Brain microvascular endothelial cell (primary cell): ENCODE measurements around the gene MRNIP.

ENCODE experiments used
- DNase-seq: peaks from one replicate; pipeline ENCODE4 v3.0.0-alpha.2; 2020
- H3K27ac ChIP-seq: fragments of 250-450 bp; sonication (Bioruptor Pico); 2 replicates; pipeline ENCODE4 v1.5.1; 2020; ENCODE audit warnings: mild to moderate bottlenecking, moderate library complexity
- H3K27me3 ChIP-seq: fragments of 250-450 bp; sonication (Bioruptor Pico); replicated peaks from 2 replicates; pipeline ENCODE4 v1.5.1; 2020; ENCODE audit warnings: mild to moderate bottlenecking
- H3K36me3 ChIP-seq: fragments of 250-450 bp; sonication (Bioruptor Pico); replicated peaks from 2 replicates; pipeline ENCODE4 v1.5.1; 2020; ENCODE audit warnings: mild to moderate bottlenecking
- H3K4me3 ChIP-seq: 2 replicates; pipeline ENCODE4 v1.5.1; 2011; ENCODE audit warnings: low read depth, mild to moderate bottlenecking, control low read depth, low read length, moderate library complexity
- CTCF ChIP-seq: IDR thresholded peaks from 2 replicates; pipeline ENCODE4 v1.5.1; 2011; ENCODE audit warnings: low read depth, mild to moderate bottlenecking, moderate library complexity, low read length, control low read depth, inconsistent platforms; ENCODE audit errors: missing control alignments
- in situ Hi-C: cut with HindIII; loops from 2 replicates; pipeline ENCODE4 v1.10.0; 2017; ENCODE audit warnings: low sequenced_read_pairs, low pct_ligation_motif_present

Gene MRNIP

DNA sequence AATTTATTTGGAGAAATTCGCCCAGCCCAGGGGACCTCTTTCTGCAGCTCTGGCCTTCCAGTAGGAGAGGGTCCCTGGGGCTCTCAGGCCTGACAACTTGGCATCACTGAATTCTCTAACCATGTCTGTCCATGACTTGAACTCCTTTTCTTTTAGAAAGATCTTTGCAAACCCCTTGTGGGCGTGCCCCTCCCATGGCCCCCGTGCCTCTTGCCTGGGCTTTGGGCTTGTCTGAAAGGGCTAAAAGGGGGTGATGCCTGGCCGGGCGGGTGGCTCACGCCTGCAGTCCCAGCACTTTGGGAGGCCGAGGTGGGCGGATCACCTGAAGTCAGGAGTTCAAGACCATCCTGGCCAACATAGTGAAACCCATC is 41.2 kb downstream of the MRNIP start:
- Histone ChIP-seq H3K4me3 (peak overlapping the region; percentile 45), H3K27me3 (no peaks in the 10 kb centered on the region), H3K36me3 (peaks cover 3% of the 10 kb centered on the region), H3K27ac (no peak overlapping the region)
- DNase-seq, result no peak
- no peak for TF ChIP-seq CTCF
- in situ Hi-C loops, result no loop called here

- no peaks in the 10 kb centered on the region for H3K27me3 ChIP-seq
- H3K36me3 ChIP-seq, result peaks cover 2% of the 10 kb centered on the region
- H3K27ac ChIP-seq, result no peak overlapping the region
- no peak for TF ChIP-seq CTCF
- in situ Hi-C loops, result no loop called here
- peak overlapping the region; percentile 45 for H3K4me3 ChIP-seq
- DNase-seq, result no peak
These were observed 41.7 kb downstream of the MRNIP start for GRCh38 chr5:179816796-179817469.

GRCh38 chr5:179816401-179816795 is 42.2 kb downstream of the MRNIP start:
- TF ChIP-seq CTCF, result no peak
- peak overlapping the region; percentile 45 for H3K4me3 ChIP-seq
- DNase-seq, result no peak
- H3K36me3 ChIP-seq, result peaks cover 5% of the 10 kb centered on the region
- no peaks in the 10 kb centered on the region for H3K27me3 ChIP-seq
- in situ Hi-C loops, result no loop called here
- no peak overlapping the region for H3K27ac ChIP-seq

- TF ChIP-seq CTCF, result no peak
- H3K4me3 ChIP-seq, result no peak overlapping the region
- no peak for DNase-seq
- H3K36me3 ChIP-seq, result peaks cover 6% of the 10 kb centered on the region
- H3K27ac ChIP-seq, result no peak overlapping the region
- H3K27me3 ChIP-seq, result no peaks in the 10 kb centered on the region
- in situ Hi-C loops, result no loop called here
These were observed 42.9 kb downstream of the MRNIP start for GRCh38 chr5:179815491-179816249.

DNA sequence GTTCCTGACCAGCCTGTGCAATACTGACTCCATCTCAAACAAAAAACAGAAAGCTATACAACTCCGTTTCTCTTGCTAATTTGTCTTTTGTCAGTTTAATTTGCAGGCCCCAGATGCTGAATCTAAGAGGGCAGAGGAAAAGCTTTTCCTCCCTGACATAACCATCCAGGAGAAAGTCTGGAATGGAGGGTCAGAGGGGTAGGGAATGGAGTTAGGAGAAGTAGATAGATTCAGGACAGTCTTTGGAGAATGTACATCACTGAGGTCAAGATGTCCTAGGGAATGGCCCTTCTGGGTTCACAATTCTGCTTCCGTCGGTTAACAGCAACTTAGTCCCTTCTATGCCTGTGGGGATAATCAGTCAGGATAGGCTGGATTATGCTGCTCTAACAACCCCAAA is 44.5 kb downstream of the MRNIP start:
- in situ Hi-C loops, result no loop called here
- H3K36me3 ChIP-seq, result peaks cover 6% of the 10 kb centered on the region
- DNase-seq, result no peak
- no peaks in the 10 kb centered on the region for H3K27me3 ChIP-seq
- no peak for TF ChIP-seq CTCF
- H3K4me3 ChIP-seq, result no peak overlapping the region
- H3K27ac ChIP-seq, result no peak overlapping the region
